Tibial artery (tissue), 4 donors: ENCODE data around the gene GGT7.

ENCODE experiments used
- DNase-seq, 2 donors: peaks; one replicate each; pipeline ENCODE4 v3.0.0-alpha.2; 2019
- H3K27ac ChIP-seq, 2 donors: fragments of 200-600 bp; sonication (generic) in 1 of 2; 1 replicate in 1 of 2; 2 replicates in 1 of 2; pipeline ENCODE4 v1.5.1; 2018 to 2019; ENCODE audit warnings: mild to moderate bottlenecking in 1 of 2
- H3K27me3 ChIP-seq, 2 donors: fragments of 200-600 bp; sonication (generic) in 1 of 2; one replicate each; pipeline versions ENCODE4 v1.5.1 to v1.6.0; 2016 to 2019
- H3K36me3 ChIP-seq, 3 donors: fragments of 200-600 bp; sonication (generic) in 2 of 3; one replicate each; pipeline ENCODE4 v1.5.1; 2016 to 2019; ENCODE audit warnings: mild to moderate bottlenecking in 2 of 3
- H3K4me1 ChIP-seq, 4 donors: fragments of 200-600 bp; sonication (generic) in 2 of 4; 1 replicate in 3 of 4; 2 replicates in 1 of 4; pipeline ENCODE4 v1.5.1; 2016 to 2019
- H3K4me3 ChIP-seq, 2 donors: fragments of 200-600 bp; sonication (generic) in 1 of 2; 1 replicate in 1 of 2; 2 replicates in 1 of 2; pipeline ENCODE4 v1.5.1; 2018 to 2019; ENCODE audit warnings: mild to moderate bottlenecking in 2 of 2
- H3K9me3 ChIP-seq, 3 donors: fragments of 200-600 bp; sonication (generic) in 1 of 3; one replicate each; pipeline ENCODE4 v1.5.1; 2016 to 2019
- CTCF ChIP-seq, 2 experiments: fragments of 200-600 bp in 1 of 2; fragments of 450-650 bp in 1 of 2; IDR thresholded peaks; one replicate each; pipeline ENCODE4 v1.5.1; 2017 to 2019; ENCODE audit warnings: antibody characterized with exemption in 2 of 2, mild to moderate bottlenecking in 1 of 2, moderate library complexity in 1 of 2
- intact Hi-C: fragments of 100-400 bp; cut with DNase I; formaldehyde crosslinking; loops from one replicate; pipeline ENCODE4 v1.15.0; 2023; ENCODE audit warnings: low total_unique reads

Gene GGT7

GRCh38 chr20:34895465-34895864, 22.8 kb upstream of the GGT7 start:
- intact Hi-C loops, result no loop called here
- H3K27ac ChIP-seq, result no peak overlapping the region
- peaks cover 0 to 41% (median 13%) of the 10 kb centered on the region in 4 donors for H3K4me1 ChIP-seq

GRCh38 chr20:34894723-34895122, 22.1 kb upstream of the GGT7 start:
- no peak overlapping the region for H3K4me3 ChIP-seq
- no peak for TF ChIP-seq CTCF (IDR thresholded peaks at IDR 0.05)
- H3K27me3 ChIP-seq, result no peaks in the 10 kb centered on the region
- H3K36me3 ChIP-seq, result no peaks in the 10 kb centered on the region
- no peak overlapping the region for H3K27ac ChIP-seq
- no peak for DNase-seq
- H3K9me3 ChIP-seq, result no peaks in the 10 kb centered on the region
- intact Hi-C loops, result no loop called here
- H3K4me1 ChIP-seq, result peaks cover 0 to 34% (median 13%) of the 10 kb centered on the region in 4 donors

More at GRCh38 chr20:34895465-34895864, 22.8 kb upstream of the GGT7 start:
- Histone ChIP-seq H3K9me3 (no peaks in the 10 kb centered on the region), H3K27me3 (no peaks in the 10 kb centered on the region), H3K4me3 (no peak overlapping the region), H3K36me3 (no peaks in the 10 kb centered on the region)
- no peak for DNase-seq
- TF ChIP-seq CTCF (IDR thresholded peaks at IDR 0.05), result no peak

GRCh38 chr20:34892671-34893070, 20.0 kb upstream of the GGT7 start:
- H3K36me3 ChIP-seq, result no peaks in the 10 kb centered on the region
- intact Hi-C loops, result no loop called here
- H3K9me3 ChIP-seq, result no peaks in the 10 kb centered on the region
- no peak overlapping the region for H3K4me3 ChIP-seq
- DNase-seq, result no peak
- no peak overlapping the region for H3K27ac ChIP-seq
- TF ChIP-seq CTCF (IDR thresholded peaks at IDR 0.05), result no peak
- H3K27me3 ChIP-seq, result no peaks in the 10 kb centered on the region
- peaks cover 0 to 41% (median 13%) of the 10 kb centered on the region in 4 donors for H3K4me1 ChIP-seq

GRCh38 chr20:34891166-34892062, 18.8 kb upstream of the GGT7 start:
- no peak overlapping the region for H3K27ac ChIP-seq
- H3K27me3 ChIP-seq, result no peaks in the 10 kb centered on the region
- TF ChIP-seq CTCF (IDR thresholded peaks at IDR 0.05), result no peak
- H3K36me3 ChIP-seq, result no peaks in the 10 kb centered on the region
- no peak for DNase-seq
- no peak overlapping the region for H3K4me3 ChIP-seq
- no peaks in the 10 kb centered on the region for H3K9me3 ChIP-seq
- peaks cover 0 to 43% (median 17%) of the 10 kb centered on the region in 4 donors for H3K4me1 ChIP-seq
- intact Hi-C loops, result no loop called here

GRCh38 chr20:34888468-34888867, 15.8 kb upstream of the GGT7 start:
- H3K36me3 ChIP-seq, result peaks cover 11 to 22% (median 19%) of the 10 kb centered on the region in 3 donors
- no peaks in the 10 kb centered on the region for H3K27me3 ChIP-seq
- intact Hi-C loops, result no loop called here
- peaks cover 0 to 34% (median 9%) of the 10 kb centered on the region in 4 donors for H3K4me1 ChIP-seq
- TF ChIP-seq CTCF (IDR thresholded peaks at IDR 0.05), result no peak
- H3K4me3 ChIP-seq, result no peak overlapping the region
- H3K9me3 ChIP-seq, result no peaks in the 10 kb centered on the region
- H3K27ac ChIP-seq, result no peak overlapping the region
- no peak for DNase-seq
